HCT116 (cell line): ENCODE measurements around the gene WDR82. TPM values are rescaled to one million over a fixed set of nuclear protein-coding genes. Genes with fewer than 3 reads are reported as not detected.

Source experiments
- ATAC-seq: fragments of 200-7000 bp; cut with Tn5 transposase; 2 replicates; pipeline ENCODE4 v1.9.1; 2020; ENCODE audit warnings: mild to moderate bottlenecking, moderate library complexity
- BruUV-seq: library from RNA; stranded (reverse); fragments of 400-500 nt; replicated peaks from 2 replicates; lab custom pipeline; 2021; lab: Mats Ljungman, UMichigan
- CTCF ChIA-PET: fragments of 300-600 bp; sonication (Branson Sonifier 250); formaldehyde crosslinking; loops from one replicate; lab custom pipeline; 2021; ENCODE audit warnings: antibody characterized with exemption; lab: Charles Lee
- POLR2A ChIA-PET: fragments of 300-600, 350-600 bp; sonication (Branson Sonifier 250); formaldehyde crosslinking; loops from one replicate; lab custom pipeline; 2021; ENCODE audit warnings: antibody characterized with exemption; lab: Charles Lee
- RAD21 ChIA-PET, 2 experiments: fragments of 300-600 bp; sonication (Branson Sonifier 250); formaldehyde crosslinking; loops; one replicate each; lab custom pipeline; 2023; ENCODE audit warnings: low total read pairs in 2 of 2; ENCODE audit not compliant: uncharacterized antibody in 2 of 2, unreplicated experiment in 2 of 2, low non-redundant PET in 1 of 2; lab: Charles Lee
- DNase-seq: peaks from one replicate; pipeline ENCODE4 v3.0.0-alpha.2; 2010; ENCODE audit warnings: low read depth, low spot score
- H2AFZ ChIP-seq: fragments of 200-600 bp; shearing (Covaris generic), sonication (generic); 2 replicates; pipeline ENCODE4 v1.6.1; 2017; ENCODE audit warnings: low read depth, mixed run types, mixed read lengths, antibody characterized with exemption, low read length; ENCODE audit not compliant: poor library complexity, severe bottlenecking
- H3K27ac ChIP-seq: 2 replicates; pipeline ENCODE4 v1.5.1; 2012; ENCODE audit warnings: low read depth, low read length
- H3K27me3 ChIP-seq: fragments of 200-600 bp; sonication (generic); 2 replicates; pipeline ENCODE4 v1.6.1; 2016; ENCODE audit warnings: mixed run types, low read length, mixed read lengths; ENCODE audit not compliant: insufficient read depth
- H3K36me3 ChIP-seq, 2 experiments: fragments of 200-500 bp in 1 of 2; fragments of 200-600 bp in 1 of 2; sonication (Bioruptor generic) in 1 of 2; sonication (generic) in 1 of 2; 2 replicates each; pipeline versions ENCODE4 v1.5.1 to v1.6.1; 2014 to 2016; ENCODE audit warnings: low read length in 2 of 2, inconsistent platforms in 1 of 2, mixed read lengths in 1 of 2, mixed run types in 1 of 2; ENCODE audit not compliant: insufficient read depth in 2 of 2, control insufficient read depth in 1 of 2
- H3K4me1 ChIP-seq, 2 experiments: fragments of 200-600 bp in 1 of 2; sonication (generic) in 1 of 2; 2 replicates each; pipeline versions ENCODE4 v1.5.1 to v1.6.1; 2012 to 2017; ENCODE audit warnings: low read length in 2 of 2, inconsistent platforms in 1 of 2, mild to moderate bottlenecking in 1 of 2, mixed read lengths in 1 of 2, mixed run types in 1 of 2, moderate library complexity in 1 of 2; ENCODE audit not compliant: insufficient read depth in 2 of 2, control insufficient read depth in 1 of 2
- H3K4me2 ChIP-seq: fragments of 200-600 bp; sonication (generic); 2 replicates; pipeline ENCODE4 v1.6.1; 2017; ENCODE audit warnings: mixed run types, low read length, mixed read lengths
- H3K4me3 ChIP-seq, 2 experiments: fragments of 200-600 bp in 1 of 2; sonication (generic) in 1 of 2; replicated peaks in 1 of 2; 2 replicates each; pipeline ENCODE4 v1.5.1; 2011 to 2016; ENCODE audit warnings: low read length in 2 of 2, control low read depth in 1 of 2, low read depth in 1 of 2, mild to moderate bottlenecking in 1 of 2, mixed read lengths in 1 of 2, mixed run types in 1 of 2
- H3K79me2 ChIP-seq: fragments of 200-600 bp; sonication (generic); 2 replicates; pipeline ENCODE4 v1.6.1; 2017; ENCODE audit warnings: mild to moderate bottlenecking, mixed run types, low read length, moderate library complexity, mixed read lengths; ENCODE audit not compliant: insufficient read depth
- H3K9ac ChIP-seq: fragments of 200-600 bp; sonication (generic); 2 replicates; pipeline ENCODE4 v1.6.1; 2016; ENCODE audit warnings: low read length, mixed read lengths
- H3K9me2 ChIP-seq: fragments of 200-600 bp; sonication (generic), shearing (Covaris generic); 2 replicates; pipeline ENCODE4 v1.6.1; 2017; ENCODE audit warnings: mixed run types, mild to moderate bottlenecking, moderate library complexity; ENCODE audit not compliant: insufficient read depth
- H3K9me3 ChIP-seq, 2 experiments: fragments of 200-500 bp in 1 of 2; fragments of 200-600 bp in 1 of 2; sonication (Bioruptor generic) in 1 of 2; sonication (generic) in 1 of 2; 2 replicates each; pipeline ENCODE4 v1.6.1; 2014 to 2017; ENCODE audit warnings: low read length in 2 of 2, mixed read lengths in 2 of 2, inconsistent platforms in 1 of 2, low read depth in 1 of 2, mild to moderate bottlenecking in 1 of 2, mixed run types in 1 of 2, moderate library complexity in 1 of 2; ENCODE audit not compliant: control insufficient read depth in 1 of 2, insufficient read depth in 1 of 2
- H4K20me1 ChIP-seq: fragments of 200-600 bp; sonication (generic), shearing (Covaris generic); 2 replicates; pipeline ENCODE4 v1.6.1; 2017; ENCODE audit warnings: mixed run types, mild to moderate bottlenecking, moderate library complexity; ENCODE audit not compliant: insufficient read depth
- CBX3 ChIP-seq: IDR thresholded peaks from 2 replicates; pipeline ENCODE4 v1.6.1; 2012; ENCODE audit warnings: low read depth
- EGR1 ChIP-seq: IDR thresholded peaks from 2 replicates; pipeline ENCODE4 v1.6.1; 2012; ENCODE audit warnings: low read depth
- FOSL1 ChIP-seq: IDR thresholded peaks from 2 replicates; pipeline ENCODE4 v1.6.1; 2012; ENCODE audit warnings: low read depth
- MAX ChIP-seq: IDR thresholded peaks from 2 replicates; pipeline ENCODE4 v1.6.1; 2012
- RAD21 ChIP-seq: IDR thresholded peaks from 2 replicates; pipeline ENCODE4 v1.6.1; 2012; ENCODE audit warnings: low read depth, mild to moderate bottlenecking
- REST ChIP-seq: IDR thresholded peaks from 2 replicates; pipeline ENCODE4 v1.6.1; 2012; ENCODE audit warnings: low read depth
- YY1 ChIP-seq: IDR thresholded peaks from 2 replicates; pipeline ENCODE4 v1.6.1; 2011; ENCODE audit warnings: low read length, low read depth, moderate library complexity, mild to moderate bottlenecking; ENCODE audit not compliant: insufficient replicate concordance; ENCODE audit errors: extremely low read depth
- intact Hi-C: fragments of 100-400 bp; cut with micrococcal nuclease; formaldehyde crosslinking; loops from 2 replicates; pipeline ENCODE4 v1.10.0; 2022
- total RNA-seq: library from RNA; stranded (reverse); gene quantifications from one replicate; pipeline ENCODE4 v1.2.1, GENCODE V29; 2021; ENCODE audit not compliant: unreplicated experiment

WDR82 gene
- total RNA-seq, 1 experiment from 2014 or later: 89.7 TPM

GRCh38 chr3:52217409-52217805 is 61.0 kb downstream of the WDR82 start:
- Histone ChIP-seq H4K20me1 (no peaks in the 10 kb centered on the region), H3K4me1 (peaks cover 21 to 42% of the 10 kb centered on the region in 2 experiments), H3K79me2 (no peaks in the 10 kb centered on the region), H3K9me3 (no peaks in the 10 kb centered on the region), H3K4me3 (peak overlapping the region; percentile 5 to 30; a peak in 2 of 4 replicates), H2AFZ (peak overlapping the region; percentile 29), H3K9me2 (no peaks in the 10 kb centered on the region), H3K27ac (peak overlapping the region; percentile 68), H3K9ac (peak overlapping the region; percentile 39), H3K4me2 (peak overlapping the region; percentile 69), H3K27me3 (no peaks in the 10 kb centered on the region), H3K36me3 (peaks cover 15 to 18% of the 10 kb centered on the region in 2 experiments)
- CTCF ChIA-PET: interaction anchor here (1.2 to 5.4 kb wide), 7 partner anchors 10 to 216 kb away, joined by 3 to 55 read pairs (median 5); no protein-coding TSS in a partner anchor
- intact Hi-C loops: loop anchor here (5.0 kb wide), 1 partner anchor 65 kb away; the partner anchor contains the start of gene POC1A
- ATAC-seq (peak; percentile 26), DNase-seq (no peak)
- TF ChIP-seq REST (no peak), CBX3 (no peak), EGR1 (no peak), FOSL1 (no peak), MAX (no peak), RAD21 (no peak), YY1 (peak; percentile 3)
- BruUV-seq: TSS peak; percentile 25
- RAD21 ChIA-PET: no interaction called here
- POLR2A ChIA-PET: interaction anchor here (0.7 to 1.6 kb wide), 6 partner anchors 12 to 225 kb away, joined by 3 to 7 read pairs (median 4); partner anchors contain the start of genes ALAS1 and POC1A
